GM06990 (cell line): ENCODE data around the gene CHST2.

Source experiments
- DNase-seq: peaks from one replicate; pipeline ENCODE4 v3.0.0-alpha.2; 2011; ENCODE audit not compliant: insufficient read length; ENCODE audit errors: extremely low read depth
- H3K27me3 ChIP-seq: replicated peaks from 2 replicates; pipeline ENCODE4 v1.6.0; 2011; ENCODE audit warnings: low read length; ENCODE audit not compliant: control insufficient read depth, insufficient read depth
- H3K36me3 ChIP-seq: 2 replicates; pipeline ENCODE4 v1.5.1; 2011; ENCODE audit warnings: low read length; ENCODE audit not compliant: control insufficient read depth, insufficient read depth
- H3K4me3 ChIP-seq: replicated peaks from 2 replicates; pipeline ENCODE4 v1.5.1; 2011; ENCODE audit warnings: low read depth, mild to moderate bottlenecking, control low read depth, low read length
- TF ChIP-seq, protein P1 (sequence below): IDR thresholded peaks from 2 replicates; pipeline ENCODE4 v1.5.1; 2011; ENCODE audit warnings: low read length, control low read depth, mild to moderate bottlenecking, inconsistent platforms; ENCODE audit not compliant: insufficient read depth, poor library complexity, severe bottlenecking

CHST2 gene

DNA sequence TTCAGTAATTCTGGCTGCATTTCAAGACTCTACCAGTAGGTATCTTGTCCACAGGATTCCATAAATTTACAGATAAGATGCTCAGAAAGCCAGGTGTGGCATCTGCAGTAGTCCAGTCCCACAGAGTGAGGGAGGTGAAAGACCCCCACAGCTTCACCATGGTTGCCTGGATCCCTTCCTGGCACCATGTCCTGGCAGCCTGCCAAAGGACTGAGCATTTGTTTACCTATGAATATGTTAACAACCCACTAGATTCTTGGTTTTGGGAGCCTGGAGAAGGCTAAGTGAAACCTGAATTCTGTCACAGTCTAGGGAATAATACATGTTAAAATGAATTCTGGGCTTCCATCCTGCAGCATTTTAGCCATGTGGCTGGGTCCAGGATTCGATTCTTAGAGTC lies 14.9 kb downstream of the CHST2 start:
- DNase-seq: no peak
- Histone ChIP-seq H3K27me3 (no peaks in the 10 kb centered on the region), H3K4me3 (no peak overlapping the region), H3K36me3 (no peaks in the 10 kb centered on the region)
- TF ChIP-seq, protein P1, sequence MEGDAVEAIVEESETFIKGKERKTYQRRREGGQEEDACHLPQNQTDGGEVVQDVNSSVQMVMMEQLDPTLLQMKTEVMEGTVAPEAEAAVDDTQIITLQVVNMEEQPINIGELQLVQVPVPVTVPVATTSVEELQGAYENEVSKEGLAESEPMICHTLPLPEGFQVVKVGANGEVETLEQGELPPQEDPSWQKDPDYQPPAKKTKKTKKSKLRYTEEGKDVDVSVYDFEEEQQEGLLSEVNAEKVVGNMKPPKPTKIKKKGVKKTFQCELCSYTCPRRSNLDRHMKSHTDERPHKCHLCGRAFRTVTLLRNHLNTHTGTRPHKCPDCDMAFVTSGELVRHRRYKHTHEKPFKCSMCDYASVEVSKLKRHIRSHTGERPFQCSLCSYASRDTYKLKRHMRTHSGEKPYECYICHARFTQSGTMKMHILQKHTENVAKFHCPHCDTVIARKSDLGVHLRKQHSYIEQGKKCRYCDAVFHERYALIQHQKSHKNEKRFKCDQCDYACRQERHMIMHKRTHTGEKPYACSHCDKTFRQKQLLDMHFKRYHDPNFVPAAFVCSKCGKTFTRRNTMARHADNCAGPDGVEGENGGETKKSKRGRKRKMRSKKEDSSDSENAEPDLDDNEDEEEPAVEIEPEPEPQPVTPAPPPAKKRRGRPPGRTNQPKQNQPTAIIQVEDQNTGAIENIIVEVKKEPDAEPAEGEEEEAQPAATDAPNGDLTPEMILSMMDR: no peak

DNA sequence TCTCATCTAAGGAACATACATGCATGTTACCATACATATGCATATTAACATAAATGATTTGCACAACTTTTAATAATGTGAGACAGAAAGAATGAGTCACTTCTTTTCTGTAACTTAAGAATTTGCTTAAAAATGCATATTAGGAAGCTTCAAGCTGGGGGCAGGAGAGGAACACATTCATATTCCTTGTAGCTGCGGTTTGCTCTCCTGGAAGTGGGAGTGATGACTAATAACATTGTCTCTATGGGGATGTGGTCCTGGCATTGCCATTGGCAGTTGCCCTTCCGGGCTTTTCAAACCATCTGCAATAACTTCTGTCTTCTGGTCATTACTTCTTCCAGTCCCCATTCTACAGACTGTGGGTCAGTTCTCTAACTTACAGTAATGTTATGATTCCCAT lies 15.6 kb downstream of the CHST2 start:
- no peaks in the 10 kb centered on the region for H3K27me3 ChIP-seq
- TF ChIP-seq, protein P1: no peak
- no peak overlapping the region for H3K4me3 ChIP-seq
- no peak for DNase-seq
- H3K36me3 ChIP-seq: no peaks in the 10 kb centered on the region

DNA sequence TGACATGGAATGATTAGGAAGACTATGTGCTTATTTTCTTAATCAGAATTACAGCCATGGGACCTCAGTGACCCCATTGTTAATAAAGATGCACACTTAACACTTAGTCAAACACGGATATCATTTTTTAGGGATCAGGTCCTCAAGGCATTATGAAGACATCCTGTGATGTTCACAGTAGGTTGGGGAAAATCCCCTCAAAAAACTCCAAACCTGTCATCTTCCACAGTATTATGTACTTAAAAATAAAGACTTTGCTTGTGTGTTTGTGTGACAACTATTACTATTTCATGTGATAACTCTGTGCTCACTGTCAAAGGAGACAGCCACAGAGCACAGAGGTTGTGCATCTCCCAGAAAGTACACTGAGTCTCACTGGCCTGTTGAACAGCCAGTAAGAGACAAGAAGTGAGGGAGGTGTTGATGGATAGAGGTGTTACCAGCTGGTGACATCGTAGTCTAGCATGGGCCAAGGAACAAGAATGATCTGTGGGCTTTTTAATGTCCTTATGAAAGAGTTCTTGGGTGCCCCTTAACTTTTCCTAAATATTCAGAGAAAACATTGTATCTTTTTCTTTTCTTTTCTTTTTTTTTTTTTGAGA lies 18.0 kb downstream of the CHST2 start:
- DNase-seq: no peak
- H3K27me3 ChIP-seq: no peaks in the 10 kb centered on the region
- TF ChIP-seq, protein P1: no peak
- no peak overlapping the region for H3K4me3 ChIP-seq
- no peaks in the 10 kb centered on the region for H3K36me3 ChIP-seq

DNA sequence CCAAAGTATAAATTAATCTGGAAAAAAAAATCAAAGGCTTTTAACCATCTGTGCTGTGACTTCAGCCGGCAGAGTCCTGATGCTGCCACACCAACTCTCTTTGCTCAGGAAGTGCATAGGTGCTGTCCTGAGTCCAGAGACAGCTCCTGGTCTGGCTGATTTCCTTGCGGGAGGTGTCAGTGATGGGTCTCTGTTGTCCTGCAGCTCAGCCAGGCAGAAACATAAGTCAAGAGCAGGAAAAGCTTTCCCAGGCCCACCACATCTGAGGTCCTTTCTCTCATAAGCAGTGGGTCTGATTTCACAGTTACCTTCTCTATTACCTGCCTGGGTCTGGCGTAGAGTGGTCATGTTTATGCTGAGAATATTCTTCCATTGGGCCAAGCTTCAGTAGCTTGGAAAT lies 19.4 kb downstream of the CHST2 start:
- DNase-seq: no peak
- Histone ChIP-seq H3K4me3 (no peak overlapping the region), H3K27me3 (no peaks in the 10 kb centered on the region), H3K36me3 (no peaks in the 10 kb centered on the region)
- TF ChIP-seq, protein P1: no peak

DNA sequence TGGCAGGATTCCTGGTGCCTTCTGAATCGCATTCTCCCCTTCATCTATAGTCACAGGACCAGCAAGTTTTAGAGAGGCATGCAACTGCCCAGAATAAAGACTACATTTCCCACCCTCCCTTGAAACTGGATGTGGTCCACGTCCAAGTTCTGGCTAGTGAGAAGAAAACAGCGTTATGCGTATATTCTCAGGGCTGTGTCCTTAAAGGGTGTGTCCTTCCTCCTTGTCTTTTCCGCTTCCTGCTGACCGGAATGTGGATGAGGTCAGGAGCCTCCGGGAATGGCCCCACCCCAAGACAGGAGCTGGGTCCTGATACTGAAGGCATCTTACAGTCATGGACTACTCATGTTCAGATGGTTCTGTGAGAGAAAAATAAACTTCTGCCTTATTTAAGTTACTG lies 20.2 kb downstream of the CHST2 start:
- Histone ChIP-seq H3K4me3 (no peak overlapping the region), H3K27me3 (no peaks in the 10 kb centered on the region), H3K36me3 (no peaks in the 10 kb centered on the region)
- DNase-seq: no peak
- TF ChIP-seq, protein P1: no peak

DNA sequence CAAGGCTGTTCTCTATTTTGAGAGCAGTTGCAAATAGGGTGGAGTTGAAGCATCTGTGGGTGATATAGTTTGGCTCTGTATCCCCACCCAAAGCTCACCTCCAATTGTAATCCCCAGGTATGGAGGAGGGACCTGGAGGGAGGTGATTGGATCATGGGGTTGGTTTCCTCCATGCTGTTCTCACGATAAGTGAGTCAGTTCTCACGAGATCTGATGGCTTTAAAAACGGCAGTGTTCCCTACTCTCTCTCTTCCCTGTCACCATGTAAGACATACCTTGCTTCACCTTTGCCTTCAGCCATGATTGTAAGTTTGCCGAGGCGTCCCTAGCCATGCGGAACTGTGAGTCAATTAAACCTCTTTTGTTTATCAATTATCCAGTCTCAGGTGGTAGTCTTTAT lies 21.0 kb downstream of the CHST2 start:
- no peaks in the 10 kb centered on the region for H3K27me3 ChIP-seq
- TF ChIP-seq, protein P1: no peak
- no peak for DNase-seq
- H3K4me3 ChIP-seq: no peak overlapping the region
- H3K36me3 ChIP-seq: no peaks in the 10 kb centered on the region
